Measurements from ENCODE around the gene PLAGL1. TPM values are rescaled to one million over a fixed set of nuclear protein-coding genes. Genes with fewer than 3 reads are reported as not detected.

PLAGL1 gene
- total and polyA plus RNA-seq, 2 of the 13 experiments (the other 11 are each of a cell fraction or from before 2014, with no cell fraction given), result 0.60 to 2.3 TPM

- TF ChIP-seq NONO (IDR thresholded peaks at IDR 0.05), result no peak
- TF ChIP-seq NONO (CRISPR knock-in tag; conservative IDR thresholded peaks at IDR 0.05), result no peak
- TF ChIP-seq CCAR2 (optimal IDR thresholded peaks at IDR 0.05; ENCODE audit: low read depth, low read length), result no peak
- TF ChIP-seq ZSCAN25 (CRISPR knock-in tag; IDR thresholded peaks at IDR 0.05), result no peak
These were observed 21.5 kb downstream of the PLAGL1 start (continued) for GRCh38 chr6:143986463-143987065.

GRCh38 chr6:143984666-143985065 is 23.4 kb downstream of the PLAGL1 start:
- DNase-seq (ENCODE audit: low spot score) (no peak), FAIRE-seq (no peak), ATAC-seq (no peak)
- Histone ChIP-seq H3K4me1 (ENCODE audit: insufficient read depth, low read length) (no peaks in the 10 kb centered on the region), H2AFZ (ENCODE audit: low read length) (no peak overlapping the region), H3K27ac (ENCODE audit: extremely low read length, insufficient read depth, low read length) (no peak overlapping the region), H3K9me3 (ENCODE audit: low read length) (no peaks in the 10 kb centered on the region), H3K4me2 (ENCODE audit: low read depth, low read length) (no peak overlapping the region), H3K9ac (ENCODE audit: insufficient read depth, low read depth, low read length) (no peak overlapping the region), H3K36me3 (replicated peaks in 1 of 2; ENCODE audit: control insufficient read depth in 1 of 2, insufficient read depth in 2 of 2, low read length in 2 of 2) (no peaks in the 10 kb centered on the region), H4K20me1 (ENCODE audit: insufficient read depth, low read length) (no peaks in the 10 kb centered on the region), H3K79me2 (ENCODE audit: insufficient read depth, low read length) (no peaks in the 10 kb centered on the region), H3K27me3 (ENCODE audit: control insufficient read depth in 1 of 2, insufficient read depth in 2 of 2, low read length in 2 of 2) (no peaks in the 10 kb centered on the region; a peak in 1 of 5 replicates), H3K4me3 (replicated peaks in 1 of 3; ENCODE audit: insufficient read depth in 1 of 3, low read depth in 2 of 3, low read length in 3 of 3) (no peak overlapping the region)
- BruUV-seq (replicated peaks), result no TSS peak
- intact Hi-C loops (cut with micrococcal nuclease; ENCODE audit: unreplicated experiment) (no loop called here), in situ Hi-C loops (cut with HindIII; ENCODE audit: extremely low pct_ligation_motif_present, low pct_unique_long_range_greater_than_20kb) (no loop called here)
- ChIA-PET POLR2A (no interaction called here), CTCF (ENCODE audit: low intra/inter-chr PET ratio, low total read pairs) (no interaction called here)
- WGBS (ENCODE audit: low lambda C conversion rate), result 40% methylated on average over 2 of the region's 2 CpGs
- TF ChIP-seq RFX5 (IDR thresholded peaks at IDR 0.05; ENCODE audit: low read depth, low read length), result no peak
- TF ChIP-seq GRHL1 (CRISPR knock-in tag; conservative IDR thresholded peaks at IDR 0.05), result no peak
- TF ChIP-seq FOSL1 (CRISPR knock-in tag; IDR thresholded peaks at IDR 0.05; ENCODE audit: borderline replicate concordance), result no peak
- TF ChIP-seq ZFP36 (IDR thresholded peaks at IDR 0.05; ENCODE audit: borderline replicate concordance, low read depth, low read length, partially characterized antibody), result no peak
- TF ChIP-seq ZGPAT (CRISPR knock-in tag; IDR thresholded peaks at IDR 0.05), result no peak
- no peak for TF ChIP-seq MTA3 (CRISPR knock-in tag; IDR thresholded peaks at IDR 0.05)
- TF ChIP-seq HDAC6 (IDR thresholded peaks at IDR 0.05; ENCODE audit: low read depth, low read length), result no peak
- no peak for TF ChIP-seq ZNF616 (CRISPR knock-in tag; IDR thresholded peaks at IDR 0.05; ENCODE audit: low read depth)
